Measurements from ENCODE around the gene OPHN1. TPM values are rescaled to one million over a fixed set of nuclear protein-coding genes. Genes with fewer than 3 reads are reported as not detected.

Gene OPHN1
- total and polyA plus RNA-seq, 2 experiments from 2014 or later: 2.2 to 3.8 TPM

- TF ChIP-seq EZH2 (IDR thresholded peaks at IDR 0.05; ENCODE audit: low read depth, unreplicated experiment): no peak
- TF ChIP-seq, protein P1, sequence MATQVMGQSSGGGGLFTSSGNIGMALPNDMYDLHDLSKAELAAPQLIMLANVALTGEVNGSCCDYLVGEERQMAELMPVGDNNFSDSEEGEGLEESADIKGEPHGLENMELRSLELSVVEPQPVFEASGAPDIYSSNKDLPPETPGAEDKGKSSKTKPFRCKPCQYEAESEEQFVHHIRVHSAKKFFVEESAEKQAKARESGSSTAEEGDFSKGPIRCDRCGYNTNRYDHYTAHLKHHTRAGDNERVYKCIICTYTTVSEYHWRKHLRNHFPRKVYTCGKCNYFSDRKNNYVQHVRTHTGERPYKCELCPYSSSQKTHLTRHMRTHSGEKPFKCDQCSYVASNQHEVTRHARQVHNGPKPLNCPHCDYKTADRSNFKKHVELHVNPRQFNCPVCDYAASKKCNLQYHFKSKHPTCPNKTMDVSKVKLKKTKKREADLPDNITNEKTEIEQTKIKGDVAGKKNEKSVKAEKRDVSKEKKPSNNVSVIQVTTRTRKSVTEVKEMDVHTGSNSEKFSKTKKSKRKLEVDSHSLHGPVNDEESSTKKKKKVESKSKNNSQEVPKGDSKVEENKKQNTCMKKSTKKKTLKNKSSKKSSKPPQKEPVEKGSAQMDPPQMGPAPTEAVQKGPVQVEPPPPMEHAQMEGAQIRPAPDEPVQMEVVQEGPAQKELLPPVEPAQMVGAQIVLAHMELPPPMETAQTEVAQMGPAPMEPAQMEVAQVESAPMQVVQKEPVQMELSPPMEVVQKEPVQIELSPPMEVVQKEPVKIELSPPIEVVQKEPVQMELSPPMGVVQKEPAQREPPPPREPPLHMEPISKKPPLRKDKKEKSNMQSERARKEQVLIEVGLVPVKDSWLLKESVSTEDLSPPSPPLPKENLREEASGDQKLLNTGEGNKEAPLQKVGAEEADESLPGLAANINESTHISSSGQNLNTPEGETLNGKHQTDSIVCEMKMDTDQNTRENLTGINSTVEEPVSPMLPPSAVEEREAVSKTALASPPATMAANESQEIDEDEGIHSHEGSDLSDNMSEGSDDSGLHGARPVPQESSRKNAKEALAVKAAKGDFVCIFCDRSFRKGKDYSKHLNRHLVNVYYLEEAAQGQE (IDR thresholded peaks at IDR 0.05; ENCODE audit: unreplicated experiment): no peak
- no peak for TF ChIP-seq STAT1 (IDR thresholded peaks at IDR 0.05; ENCODE audit: unreplicated experiment)
- TF ChIP-seq ETS1 (IDR thresholded peaks at IDR 0.05): no peak
- TF ChIP-seq EZH2phosphoT487 (IDR thresholded peaks at IDR 0.05; ENCODE audit: unreplicated experiment): no peak
These were observed 56.9 kb downstream of the OPHN1 start (continued) for GRCh38 chrX:68376373-68376772.

DNA sequence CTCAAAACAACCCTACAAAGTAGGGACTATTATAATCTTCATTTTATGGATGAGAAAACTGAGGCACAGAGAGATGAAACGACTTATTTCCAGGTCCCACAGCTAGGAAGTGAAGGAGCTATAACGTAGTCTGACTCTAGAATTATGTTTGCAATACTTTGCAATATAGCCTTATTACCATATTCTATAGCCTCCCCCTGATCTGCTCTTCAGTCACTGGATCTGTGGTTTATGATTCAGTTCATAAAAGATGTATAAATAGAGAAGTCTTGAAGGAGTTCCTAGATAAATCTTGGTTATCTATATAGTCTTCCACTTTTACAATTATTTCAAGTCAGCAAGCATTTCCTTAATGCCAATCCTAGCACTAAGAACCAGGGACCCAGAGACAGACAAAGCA lies 57.5 kb downstream of the OPHN1 start:
- DNase-seq (ENCODE audit: low spot score): no peak
- Mint-ChIP-seq H3K9me3 (no peaks in the 10 kb centered on the region), H3K4me3 (no peak overlapping the region), H3K27me3 (ENCODE audit: insufficient read depth, low read depth, poor library complexity) (no peaks in the 10 kb centered on the region), H3K4me1 (no peaks in the 10 kb centered on the region), H3K27ac (no peak overlapping the region), H3K36me3 (ENCODE audit: low read depth) (no peaks in the 10 kb centered on the region; the same call in 2 of the 3 replicates)
- Histone ChIP-seq H3K27ac (ENCODE audit: low read depth) (no peak overlapping the region), H3K79me2 (replicated peaks; ENCODE audit: insufficient read depth) (no peaks in the 10 kb centered on the region), H3K4me2 (no peak overlapping the region), H3F3A (replicated peaks; ENCODE audit: low read depth) (no peaks in the 10 kb centered on the region), H3K4me3 (no peak overlapping the region), H3K27me3 (ENCODE audit: insufficient read depth) (no peaks in the 10 kb centered on the region), H3K36me3 (ENCODE audit: insufficient read depth) (no peaks in the 10 kb centered on the region), H3K4me1 (ENCODE audit: insufficient read depth) (no peaks in the 10 kb centered on the region), H2AFZ (no peak overlapping the region), H4K20me1 (replicated peaks; ENCODE audit: insufficient read depth) (no peaks in the 10 kb centered on the region), H3K9me2 (ENCODE audit: insufficient read depth) (no peaks in the 10 kb centered on the region)
- no peak for ATAC-seq
- TF ChIP-seq STAT1 (IDR thresholded peaks at IDR 0.05; ENCODE audit: unreplicated experiment) (no peak), ZNF114 (CRISPR knock-in tag; IDR thresholded peaks at IDR 0.05) (no peak), POLR2AphosphoS5 (IDR thresholded peaks at IDR 0.05; ENCODE audit: low read depth) (no peak), ZNF331 (CRISPR knock-in tag; IDR thresholded peaks at IDR 0.05; ENCODE audit: low read depth) (no peak), EZH2phosphoT487 (IDR thresholded peaks at IDR 0.05; ENCODE audit: unreplicated experiment) (no peak), NANOG (IDR thresholded peaks at IDR 0.05; ENCODE audit: borderline replicate concordance) (no peak), ZNF462 (CRISPR knock-in tag; IDR thresholded peaks at IDR 0.05) (no peak), CREB1 (CRISPR knock-in tag; IDR thresholded peaks at IDR 0.05; ENCODE audit: low read depth) (no peak)
- TF ChIP-seq, protein P2, sequence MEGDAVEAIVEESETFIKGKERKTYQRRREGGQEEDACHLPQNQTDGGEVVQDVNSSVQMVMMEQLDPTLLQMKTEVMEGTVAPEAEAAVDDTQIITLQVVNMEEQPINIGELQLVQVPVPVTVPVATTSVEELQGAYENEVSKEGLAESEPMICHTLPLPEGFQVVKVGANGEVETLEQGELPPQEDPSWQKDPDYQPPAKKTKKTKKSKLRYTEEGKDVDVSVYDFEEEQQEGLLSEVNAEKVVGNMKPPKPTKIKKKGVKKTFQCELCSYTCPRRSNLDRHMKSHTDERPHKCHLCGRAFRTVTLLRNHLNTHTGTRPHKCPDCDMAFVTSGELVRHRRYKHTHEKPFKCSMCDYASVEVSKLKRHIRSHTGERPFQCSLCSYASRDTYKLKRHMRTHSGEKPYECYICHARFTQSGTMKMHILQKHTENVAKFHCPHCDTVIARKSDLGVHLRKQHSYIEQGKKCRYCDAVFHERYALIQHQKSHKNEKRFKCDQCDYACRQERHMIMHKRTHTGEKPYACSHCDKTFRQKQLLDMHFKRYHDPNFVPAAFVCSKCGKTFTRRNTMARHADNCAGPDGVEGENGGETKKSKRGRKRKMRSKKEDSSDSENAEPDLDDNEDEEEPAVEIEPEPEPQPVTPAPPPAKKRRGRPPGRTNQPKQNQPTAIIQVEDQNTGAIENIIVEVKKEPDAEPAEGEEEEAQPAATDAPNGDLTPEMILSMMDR (conservative IDR thresholded peaks at IDR 0.05; ENCODE audit: low read depth in 2 of 2): no peak
